Measurements from ENCODE around the gene NOTUM. TPM values are rescaled to one million over a fixed set of nuclear protein-coding genes. Genes with fewer than 3 reads are reported as not detected.

NOTUM gene
- total and polyA plus RNA-seq, 10 of the 15 experiments (the other 5 are each of a cell fraction or from before 2014, with no cell fraction given) = 0.04 to 0.13 TPM; not detected in 8

DNA sequence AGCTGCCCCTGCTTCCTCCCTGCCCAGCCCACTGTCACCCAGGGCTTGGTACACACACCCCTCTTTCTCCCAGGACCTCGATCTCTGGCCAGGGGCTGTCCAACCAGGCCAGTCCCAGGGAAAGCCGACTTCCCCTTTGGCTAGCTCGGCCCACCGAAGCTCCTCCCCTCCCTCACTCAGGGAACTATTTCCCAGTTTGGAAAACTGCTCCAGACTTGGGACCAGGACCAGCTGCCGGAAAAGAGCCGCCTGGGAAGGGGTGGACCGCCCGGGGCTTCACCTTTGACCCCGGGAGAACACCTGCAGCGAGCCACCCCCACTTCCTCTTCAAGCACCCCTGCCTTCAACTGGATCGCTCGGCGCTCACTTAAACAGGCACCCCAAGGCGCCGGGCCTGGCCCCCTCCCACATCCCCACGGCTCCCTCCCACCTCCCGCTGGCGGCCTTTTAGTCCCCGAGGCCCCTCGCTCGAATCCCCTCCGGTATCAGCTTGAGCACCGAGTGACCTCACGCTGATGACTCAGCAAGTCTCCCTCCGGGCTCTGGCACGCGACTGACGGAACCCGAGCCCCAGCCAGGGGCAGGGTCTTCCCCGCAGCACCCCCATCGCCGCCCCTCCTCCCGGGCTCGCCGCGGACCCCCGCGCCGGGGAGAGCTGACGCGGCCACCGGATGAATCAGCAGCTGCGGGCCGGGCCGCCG is 34.4 kb downstream of the NOTUM start (continued):
- TF ChIP-seq ZNF592 (IDR thresholded peaks at IDR 0.05) (no peak), RAD21 (IDR thresholded peaks at IDR 0.05; ENCODE audit: insufficient read depth, low read depth, low read length) (no peak), IRF4 (IDR thresholded peaks at IDR 0.05; ENCODE audit: low read depth, low read length) (no peak), BMI1 (IDR thresholded peaks at IDR 0.05; ENCODE audit: borderline replicate concordance) (no peak), IRF5 (IDR thresholded peaks at IDR 0.05; ENCODE audit: borderline replicate concordance) (no peak), MTA2 (IDR thresholded peaks at IDR 0.05; ENCODE audit: low read depth) (peak; percentile 32; the same call in 1 of the 2 replicates), EGR1 (IDR thresholded peaks at IDR 0.05; ENCODE audit: borderline replicate concordance in 1 of 2, low read depth in 2 of 2, low read length in 2 of 2) (peak in 1 of 2 experiments; percentile 36; a peak in 1 of 3 replicates), ATF2 (IDR thresholded peaks at IDR 0.05; ENCODE audit: low read length) (no peak), WRNIP1 (IDR thresholded peaks at IDR 0.05; ENCODE audit: borderline replicate concordance, low read depth, low read length) (no peak), CEBPB (IDR thresholded peaks at IDR 0.05; ENCODE audit: borderline replicate concordance in 1 of 2, low read depth in 2 of 2, low read length in 2 of 2) (no peak), TCF7 (IDR thresholded peaks at IDR 0.05; ENCODE audit: borderline replicate concordance) (no peak), DPF2 (IDR thresholded peaks at IDR 0.05) (no peak; the same call in 1 of the 2 replicates), RB1 (IDR thresholded peaks at IDR 0.05; ENCODE audit: borderline replicate concordance) (no peak), MYB (IDR thresholded peaks at IDR 0.05; ENCODE audit: borderline replicate concordance, low read depth, low read length) (no peak), SMARCA5 (IDR thresholded peaks at IDR 0.05) (no peak)
- TF ChIP-seq, protein P1, sequence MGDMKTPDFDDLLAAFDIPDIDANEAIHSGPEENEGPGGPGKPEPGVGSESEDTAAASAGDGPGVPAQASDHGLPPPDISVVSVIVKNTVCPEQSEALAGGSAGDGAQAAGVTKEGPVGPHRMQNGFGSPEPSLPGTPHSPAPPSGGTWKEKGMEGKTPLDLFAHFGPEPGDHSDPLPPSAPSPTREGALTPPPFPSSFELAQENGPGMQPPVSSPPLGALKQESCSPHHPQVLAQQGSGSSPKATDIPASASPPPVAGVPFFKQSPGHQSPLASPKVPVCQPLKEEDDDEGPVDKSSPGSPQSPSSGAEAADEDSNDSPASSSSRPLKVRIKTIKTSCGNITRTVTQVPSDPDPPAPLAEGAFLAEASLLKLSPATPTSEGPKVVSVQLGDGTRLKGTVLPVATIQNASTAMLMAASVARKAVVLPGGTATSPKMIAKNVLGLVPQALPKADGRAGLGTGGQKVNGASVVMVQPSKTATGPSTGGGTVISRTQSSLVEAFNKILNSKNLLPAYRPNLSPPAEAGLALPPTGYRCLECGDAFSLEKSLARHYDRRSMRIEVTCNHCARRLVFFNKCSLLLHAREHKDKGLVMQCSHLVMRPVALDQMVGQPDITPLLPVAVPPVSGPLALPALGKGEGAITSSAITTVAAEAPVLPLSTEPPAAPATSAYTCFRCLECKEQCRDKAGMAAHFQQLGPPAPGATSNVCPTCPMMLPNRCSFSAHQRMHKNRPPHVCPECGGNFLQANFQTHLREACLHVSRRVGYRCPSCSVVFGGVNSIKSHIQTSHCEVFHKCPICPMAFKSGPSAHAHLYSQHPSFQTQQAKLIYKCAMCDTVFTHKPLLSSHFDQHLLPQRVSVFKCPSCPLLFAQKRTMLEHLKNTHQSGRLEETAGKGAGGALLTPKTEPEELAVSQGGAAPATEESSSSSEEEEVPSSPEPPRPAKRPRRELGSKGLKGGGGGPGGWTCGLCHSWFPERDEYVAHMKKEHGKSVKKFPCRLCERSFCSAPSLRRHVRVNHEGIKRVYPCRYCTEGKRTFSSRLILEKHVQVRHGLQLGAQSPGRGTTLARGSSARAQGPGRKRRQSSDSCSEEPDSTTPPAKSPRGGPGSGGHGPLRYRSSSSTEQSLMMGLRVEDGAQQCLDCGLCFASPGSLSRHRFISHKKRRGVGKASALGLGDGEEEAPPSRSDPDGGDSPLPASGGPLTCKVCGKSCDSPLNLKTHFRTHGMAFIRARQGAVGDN (IDR thresholded peaks at IDR 0.05) = no peak
- TF ChIP-seq, protein P2, sequence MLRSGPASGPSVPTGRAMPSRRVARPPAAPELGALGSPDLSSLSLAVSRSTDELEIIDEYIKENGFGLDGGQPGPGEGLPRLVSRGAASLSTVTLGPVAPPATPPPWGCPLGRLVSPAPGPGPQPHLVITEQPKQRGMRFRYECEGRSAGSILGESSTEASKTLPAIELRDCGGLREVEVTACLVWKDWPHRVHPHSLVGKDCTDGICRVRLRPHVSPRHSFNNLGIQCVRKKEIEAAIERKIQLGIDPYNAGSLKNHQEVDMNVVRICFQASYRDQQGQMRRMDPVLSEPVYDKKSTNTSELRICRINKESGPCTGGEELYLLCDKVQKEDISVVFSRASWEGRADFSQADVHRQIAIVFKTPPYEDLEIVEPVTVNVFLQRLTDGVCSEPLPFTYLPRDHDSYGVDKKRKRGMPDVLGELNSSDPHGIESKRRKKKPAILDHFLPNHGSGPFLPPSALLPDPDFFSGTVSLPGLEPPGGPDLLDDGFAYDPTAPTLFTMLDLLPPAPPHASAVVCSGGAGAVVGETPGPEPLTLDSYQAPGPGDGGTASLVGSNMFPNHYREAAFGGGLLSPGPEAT (IDR thresholded peaks at IDR 0.05; ENCODE audit: low read depth) = 0 out of 2 replicates have a peak, but pooled peaks have one; percentile 25
